GM23248 (cell line): Measurements from ENCODE around the gene CYP39A1. TPM values are rescaled to one million over a fixed set of nuclear protein-coding genes. Genes with fewer than 3 reads are reported as not detected.
A peak's percentile ranks its signal among the peaks of the same experiment; 100 is the strongest.

Experiments
- DNase-seq: peaks from one replicate; pipeline ENCODE4 v3.0.0-alpha.2; 2015
- H2AFZ ChIP-seq: fragments of 200-600 bp; sonication (generic); 2 replicates; pipeline ENCODE4 v1.6.1; 2016; ENCODE audit warnings: antibody characterized with exemption
- H3F3A ChIP-seq: fragments of 200-600 bp; sonication (generic); 2 replicates; pipeline ENCODE4 v1.6.1; 2016; ENCODE audit warnings: mild to moderate bottlenecking, antibody characterized with exemption, mixed run types; ENCODE audit not compliant: insufficient read depth
- H3K27ac ChIP-seq: fragments of 200-600 bp; sonication (generic); 2 replicates; pipeline ENCODE4 v1.5.1; 2016; ENCODE audit warnings: mild to moderate bottlenecking
- H3K27me3 ChIP-seq: fragments of 200-600 bp; sonication (generic); replicated peaks from 2 replicates; pipeline ENCODE4 v1.6.1; 2016; ENCODE audit warnings: mild to moderate bottlenecking; ENCODE audit not compliant: insufficient read depth
- H3K36me3 ChIP-seq: fragments of 200-600 bp; sonication (generic); 2 replicates; pipeline ENCODE4 v1.6.1; 2016; ENCODE audit warnings: low read depth, mild to moderate bottlenecking
- H3K4me1 ChIP-seq: fragments of 200-600 bp; sonication (generic); 2 replicates; pipeline ENCODE4 v1.6.1; 2016; ENCODE audit warnings: mild to moderate bottlenecking; ENCODE audit not compliant: insufficient read depth
- H3K4me2 ChIP-seq: fragments of 200-600 bp; sonication (generic); one replicate; pipeline ENCODE4 v1.6.1; 2016; ENCODE audit warnings: mild to moderate bottlenecking; ENCODE audit not compliant: unreplicated experiment
- H3K4me3 ChIP-seq: fragments of 200-600 bp; sonication (generic); 2 replicates; pipeline ENCODE4 v1.5.1; 2016; ENCODE audit warnings: mild to moderate bottlenecking
- H3K79me2 ChIP-seq: fragments of 200-600 bp; sonication (generic); 2 replicates; pipeline ENCODE4 v1.6.1; 2016; ENCODE audit warnings: mild to moderate bottlenecking; ENCODE audit not compliant: insufficient read depth
- H3K9ac ChIP-seq: fragments of 200-600 bp; sonication (generic); 2 replicates; pipeline ENCODE4 v1.6.1; 2016; ENCODE audit warnings: mild to moderate bottlenecking
- H3K9me2 ChIP-seq: fragments of 200-600 bp; sonication (generic); 2 replicates; pipeline ENCODE4 v1.6.1; 2016; ENCODE audit warnings: mixed run types, mild to moderate bottlenecking, moderate library complexity; ENCODE audit not compliant: insufficient read depth
- H3K9me3 ChIP-seq: fragments of 200-600 bp; sonication (generic); one replicate; pipeline ENCODE4 v1.6.1; 2017; ENCODE audit warnings: low read depth
- H4K20me1 ChIP-seq: fragments of 200-600 bp; sonication (generic); 2 replicates; pipeline ENCODE4 v1.6.0; 2016; ENCODE audit not compliant: insufficient read depth
- EZH2 ChIP-seq: fragments of 200-600 bp; sonication (generic); IDR thresholded peaks from 2 replicates; pipeline ENCODE4 v1.6.1; 2018; ENCODE audit warnings: antibody characterized with exemption, mild to moderate bottlenecking; ENCODE audit not compliant: insufficient read depth, poor library complexity, severe bottlenecking
- EZH2phosphoT487 ChIP-seq: fragments of 200-600 bp; sonication (generic); IDR thresholded peaks from 2 replicates; pipeline ENCODE4 v1.6.1; 2018; ENCODE audit warnings: antibody characterized with exemption, moderate library complexity, mild to moderate bottlenecking, low read depth; ENCODE audit not compliant: insufficient read depth
- WGBS, 2 experiments: methylation state at CpG; one replicate each; pipeline ENCODE4 v1.1.6; 2015 to 2017; ENCODE audit warnings: low lambda C conversion rate in 2 of 2, low coverage in 1 of 2; ENCODE audit errors: missing lambda C conversion rate in 2 of 2; 5-methylcytosine and 5-hydroxymethylcytosine counted together
- in situ Hi-C: fragments of 300-500 bp; cut with MboI; formaldehyde crosslinking; loops from 2 replicates; pipeline ENCODE4 v1.15.0; 2020
- polyA plus RNA-seq: library from polyadenylated mRNA; unstranded; fragments of >200 nt; fragmentation: Nextera tagmentation; extraction: Ambion mirVana; gene quantifications from 2 replicates; pipeline ENCODE4 v1.2.1, GENCODE V29; 2016
- total RNA-seq: library from RNA; depleted of rRNA; stranded (reverse); fragments of >200 nt; shearing (Covaris generic); gene quantifications from 2 replicates; pipeline ENCODE4 v1.2.3, GENCODE V29; 2014

CYP39A1 gene
- total and polyA plus RNA-seq, 2 experiments from 2014 or later: 0.46 TPM; not detected in 1

DNA sequence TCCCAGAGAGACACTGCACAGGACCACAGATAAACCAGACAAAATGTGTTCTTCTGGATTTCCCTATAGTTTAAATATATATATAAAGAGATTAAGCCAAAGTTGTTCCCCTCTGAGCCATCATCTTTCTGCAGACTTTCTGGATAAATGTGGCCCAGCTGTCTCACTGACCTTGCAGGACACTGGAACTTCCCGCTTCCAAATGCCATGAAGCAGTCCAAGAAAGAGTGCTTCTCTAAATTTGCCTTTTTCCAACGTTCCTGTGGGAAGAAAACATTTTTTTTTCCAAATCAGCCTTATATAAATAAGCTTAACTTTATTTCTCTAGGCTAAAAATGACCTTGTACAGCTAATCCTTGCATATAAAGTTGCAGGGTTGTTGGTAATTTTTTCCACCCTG lies 65.7 kb downstream of the CYP39A1 start:
- no peak overlapping the region for H3K27ac ChIP-seq
- in situ Hi-C loops: no loop called here
- no peaks in the 10 kb centered on the region for H4K20me1 ChIP-seq
- TF ChIP-seq EZH2: no peak
- TF ChIP-seq EZH2phosphoT487: no peak
- no peaks in the 10 kb centered on the region for H3K36me3 ChIP-seq
- H3F3A ChIP-seq: no peaks in the 10 kb centered on the region
- H3K4me3 ChIP-seq: no peak overlapping the region
- 28 to 37% methylated on average over 2 of the region's 2 CpGs for WGBS, 2 experiments
- no peaks in the 10 kb centered on the region for H3K4me1 ChIP-seq
- no peaks in the 10 kb centered on the region for H3K9me3 ChIP-seq
- no peak overlapping the region for H2AFZ ChIP-seq
- H3K9ac ChIP-seq: no peak overlapping the region
- no peak overlapping the region for H3K4me2 ChIP-seq
- no peaks in the 10 kb centered on the region for H3K9me2 ChIP-seq
- DNase-seq: no peak
- H3K27me3 ChIP-seq: no peaks in the 10 kb centered on the region
- H3K79me2 ChIP-seq: no peaks in the 10 kb centered on the region

DNA sequence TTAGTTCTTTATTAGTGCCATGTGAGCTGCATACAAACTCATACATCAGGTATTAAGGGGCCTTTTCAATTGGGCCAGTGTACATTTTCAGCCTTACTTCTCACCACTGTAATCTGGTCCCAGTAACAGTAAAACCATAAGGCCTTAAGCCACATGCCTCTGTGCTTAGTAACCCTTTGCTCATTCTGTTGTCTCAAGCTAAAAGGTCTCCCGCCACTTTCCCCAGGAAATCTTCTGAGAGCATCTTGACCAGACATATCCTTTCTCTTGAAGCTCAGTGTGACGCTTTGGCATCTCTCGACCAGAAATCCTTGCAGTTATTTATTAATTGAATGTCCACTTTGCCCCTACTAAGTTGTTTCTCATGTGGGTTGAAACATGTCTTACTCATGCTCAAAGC lies 68.0 kb downstream of the CYP39A1 start:
- H3K4me1 ChIP-seq: no peaks in the 10 kb centered on the region
- H3K4me2 ChIP-seq: no peak overlapping the region
- in situ Hi-C loops: no loop called here
- H4K20me1 ChIP-seq: no peaks in the 10 kb centered on the region
- H3K27ac ChIP-seq: no peak overlapping the region
- TF ChIP-seq EZH2phosphoT487: no peak
- no peak for TF ChIP-seq EZH2
- no peak overlapping the region for H2AFZ ChIP-seq
- H3K4me3 ChIP-seq: no peak overlapping the region
- no peaks in the 10 kb centered on the region for H3K27me3 ChIP-seq
- peak; percentile 36 for DNase-seq
- H3K36me3 ChIP-seq: no peaks in the 10 kb centered on the region
- H3K9me2 ChIP-seq: no peaks in the 10 kb centered on the region
- no peaks in the 10 kb centered on the region for H3K9me3 ChIP-seq
- H3K9ac ChIP-seq: no peak overlapping the region
- whole genome bisulfite sequencing, 2 experiments: 89 to 92% methylated on average over 3 of the region's 3 CpGs
- H3K79me2 ChIP-seq: no peaks in the 10 kb centered on the region
- no peaks in the 10 kb centered on the region for H3F3A ChIP-seq

DNA sequence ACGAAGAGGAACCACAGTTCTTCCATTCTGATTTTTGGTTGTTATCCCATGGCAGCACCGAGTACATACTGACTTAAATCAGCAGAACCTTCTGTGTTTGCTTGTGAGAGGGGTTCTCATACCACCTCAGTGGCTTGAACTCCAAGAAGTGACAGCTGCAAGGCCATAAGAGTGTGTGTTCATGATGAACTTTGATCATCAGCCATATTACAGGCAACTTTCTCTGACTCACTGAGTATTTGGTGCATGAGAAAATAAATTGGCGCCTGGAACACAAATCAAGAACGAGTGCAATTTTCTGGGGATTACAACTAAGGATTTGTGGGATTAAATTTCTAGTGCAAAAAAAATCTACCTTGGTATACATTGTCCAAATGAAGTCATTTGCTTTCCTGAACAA lies 68.9 kb downstream of the CYP39A1 start:
- H3K27me3 ChIP-seq: no peaks in the 10 kb centered on the region
- H2AFZ ChIP-seq: no peak overlapping the region
- in situ Hi-C loops: no loop called here
- H3K4me2 ChIP-seq: no peak overlapping the region
- peak; percentile 41 for DNase-seq
- WGBS, 2 experiments: 32 to 37% methylated on average over 4 of the region's 4 CpGs
- no peak overlapping the region for H3K4me3 ChIP-seq
- H3K9ac ChIP-seq: no peak overlapping the region
- no peaks in the 10 kb centered on the region for H3K36me3 ChIP-seq
- H3K79me2 ChIP-seq: no peaks in the 10 kb centered on the region
- H3K9me2 ChIP-seq: no peaks in the 10 kb centered on the region
- H3K9me3 ChIP-seq: no peaks in the 10 kb centered on the region
- TF ChIP-seq EZH2: no peak
- TF ChIP-seq EZH2phosphoT487: no peak
- no peaks in the 10 kb centered on the region for H4K20me1 ChIP-seq
- no peak overlapping the region for H3K27ac ChIP-seq
- no peaks in the 10 kb centered on the region for H3K4me1 ChIP-seq
- no peaks in the 10 kb centered on the region for H3F3A ChIP-seq

DNA sequence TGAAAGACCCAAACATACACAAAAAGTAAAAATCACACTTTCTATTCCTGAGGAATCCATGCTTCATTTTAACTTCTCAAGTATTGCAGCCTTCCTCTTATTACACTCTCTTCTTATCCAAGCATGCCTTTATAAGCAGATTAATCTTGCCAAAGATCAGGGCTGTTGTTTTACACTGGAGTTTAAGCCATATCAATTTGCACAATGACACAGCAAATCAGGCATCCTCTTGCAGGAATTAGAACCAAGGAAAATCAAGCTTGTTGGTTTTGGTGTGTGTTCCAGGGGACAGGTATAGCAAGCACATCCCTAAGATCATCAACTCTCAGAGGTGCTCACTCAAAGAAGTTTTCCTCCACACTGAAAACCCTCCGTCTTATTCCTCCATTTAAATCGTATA lies 69.5 kb downstream of the CYP39A1 start:
- H3K27me3 ChIP-seq: no peaks in the 10 kb centered on the region
- no peaks in the 10 kb centered on the region for H3K9me3 ChIP-seq
- H3K4me2 ChIP-seq: no peak overlapping the region
- H3K4me3 ChIP-seq: no peak overlapping the region
- no peaks in the 10 kb centered on the region for H3K4me1 ChIP-seq
- H2AFZ ChIP-seq: no peak overlapping the region
- no peak for DNase-seq
- no peak for TF ChIP-seq EZH2
- no peak for TF ChIP-seq EZH2phosphoT487
- H3F3A ChIP-seq: no peaks in the 10 kb centered on the region
- WGBS, 2 experiments: 63 to 67% methylated on average over 2 of the region's 2 CpGs
- peaks cover 2% of the 10 kb centered on the region; the same call in 1 of the 2 replicates for H3K9me2 ChIP-seq
- in situ Hi-C loops: no loop called here
- no peaks in the 10 kb centered on the region for H4K20me1 ChIP-seq
- H3K27ac ChIP-seq: no peak overlapping the region
- no peaks in the 10 kb centered on the region for H3K36me3 ChIP-seq
- no peaks in the 10 kb centered on the region for H3K79me2 ChIP-seq
- no peak overlapping the region for H3K9ac ChIP-seq

DNA sequence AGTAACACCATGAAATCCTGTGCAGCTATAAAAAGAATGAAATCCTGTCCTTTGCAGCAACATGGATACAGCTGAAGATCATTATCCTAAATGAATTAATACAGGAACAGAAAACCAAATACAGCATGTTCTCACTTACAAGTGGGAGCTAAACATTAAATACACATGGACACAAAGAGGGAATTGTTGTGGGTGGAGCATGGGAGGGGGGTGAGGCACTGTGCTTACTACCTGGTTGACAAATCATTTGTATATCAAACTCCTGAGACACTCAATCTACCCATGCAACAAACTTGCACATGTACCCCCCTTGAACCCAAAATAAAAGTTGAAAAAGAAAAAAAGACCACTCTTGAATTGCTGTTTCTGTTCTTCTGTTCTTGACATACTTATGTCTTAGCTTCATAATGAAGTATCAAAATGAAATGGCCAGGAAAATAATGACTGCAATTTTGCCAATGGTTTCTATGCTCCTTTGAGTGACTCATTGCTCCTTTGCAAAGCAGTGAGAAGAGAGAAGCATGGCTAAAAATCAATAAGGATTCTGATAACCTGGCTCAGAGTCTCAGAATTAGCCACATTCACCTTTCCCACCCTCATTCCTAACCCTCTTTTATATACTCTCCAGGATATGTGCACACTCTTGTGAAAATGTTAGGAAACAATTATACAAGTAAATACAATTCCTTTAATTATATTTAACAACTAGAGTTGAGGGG lies 71.0 kb downstream of the CYP39A1 start:
- Histone ChIP-seq H4K20me1 (no peaks in the 10 kb centered on the region), H3K4me1 (no peaks in the 10 kb centered on the region), H3F3A (no peaks in the 10 kb centered on the region), H3K27ac (no peak overlapping the region), H3K27me3 (no peaks in the 10 kb centered on the region), H3K4me2 (no peak overlapping the region), H3K36me3 (no peaks in the 10 kb centered on the region), H3K9ac (no peak overlapping the region), H3K9me2 (peaks cover 7% of the 10 kb centered on the region; the same call in 1 of the 2 replicates), H3K4me3 (no peak overlapping the region), H3K9me3 (no peaks in the 10 kb centered on the region), H3K79me2 (no peaks in the 10 kb centered on the region), H2AFZ (no peak overlapping the region)
- TF ChIP-seq EZH2phosphoT487 (no peak), EZH2 (no peak)
- in situ Hi-C loops: no loop called here
- DNase-seq: peak; percentile 6
